Measurements from ENCODE around the gene RERE.
"Not testable (repeated sequence)": the region's sequence is repeated elsewhere in the genome, so short reads cannot be mapped to it uniquely, and the experiment has no call there.

Gene RERE

DNA sequence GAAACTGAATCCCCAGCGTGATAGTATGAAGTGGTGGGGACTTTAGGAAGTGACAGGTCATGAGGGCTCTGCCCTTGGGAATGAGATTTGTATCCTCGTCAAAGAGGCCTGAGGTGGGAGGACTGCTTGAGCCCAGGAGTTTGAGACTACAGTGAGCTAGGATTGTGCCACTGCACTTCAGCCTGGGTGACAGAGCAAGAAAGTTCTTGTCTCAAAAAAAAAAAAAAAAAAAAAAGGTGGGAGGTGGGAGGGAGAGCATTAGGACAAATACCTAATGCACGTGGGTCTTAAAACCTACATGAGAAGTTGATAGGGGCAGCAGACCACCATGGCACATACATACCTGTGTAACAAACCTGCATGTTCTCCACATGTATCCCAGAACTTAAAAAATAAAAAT lies 24.0 kb upstream of the RERE start:
- DNase-seq: no peak

DNA sequence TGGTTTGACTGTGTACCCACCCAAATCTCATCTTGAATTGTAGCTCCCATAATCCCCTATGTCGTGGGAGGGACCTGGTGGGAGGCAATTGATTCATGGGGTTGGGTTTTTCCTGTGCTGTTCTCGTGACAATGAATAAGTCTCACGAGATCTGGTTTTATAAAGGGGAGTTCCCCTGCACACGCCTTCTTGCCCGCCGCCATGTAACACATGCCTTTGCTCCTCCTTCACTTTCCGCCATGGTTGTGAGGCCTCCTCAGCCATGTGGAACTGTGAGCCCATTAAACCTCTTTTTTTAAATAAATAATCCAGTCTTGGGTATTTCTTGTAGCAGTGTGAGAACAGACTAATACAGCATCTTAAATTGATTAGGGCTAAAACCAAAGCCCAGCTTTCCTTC lies 22.6 kb upstream of the RERE start:
- no peak for DNase-seq

DNA sequence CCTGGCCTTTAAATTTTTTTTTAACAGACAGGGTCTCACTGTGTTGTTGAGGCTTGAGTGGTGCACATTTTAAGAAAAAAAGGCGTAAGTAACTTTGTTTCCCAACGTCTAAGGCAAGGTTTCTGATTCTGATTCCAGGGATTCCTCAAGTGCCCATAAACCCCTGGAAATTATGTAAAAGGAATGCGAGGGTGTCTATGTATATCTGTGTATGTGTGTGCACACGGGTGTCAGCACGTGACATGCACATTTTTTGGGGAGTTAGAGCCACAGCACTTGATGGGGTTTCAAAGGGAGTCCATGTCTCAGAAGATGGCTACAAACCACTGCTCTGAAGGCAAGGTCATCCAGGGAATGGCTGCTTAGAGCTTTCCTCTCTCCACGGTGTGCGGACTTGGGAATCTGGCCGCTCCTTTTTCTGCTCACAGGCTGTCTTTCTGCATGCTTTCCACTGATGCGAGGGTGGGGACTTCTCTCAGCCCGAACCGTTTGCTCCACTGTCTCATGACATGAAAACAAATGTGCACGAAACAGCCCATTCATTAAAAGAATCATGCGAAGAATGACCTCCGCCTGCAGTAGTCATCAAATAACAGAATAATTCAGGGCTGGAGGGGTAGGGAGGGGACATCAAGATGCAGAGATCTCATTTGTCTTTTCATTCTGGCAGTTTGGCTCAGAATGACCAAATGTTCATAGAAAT lies 18.7 kb upstream of the RERE start:
- peak; percentile 39 for DNase-seq

DNA sequence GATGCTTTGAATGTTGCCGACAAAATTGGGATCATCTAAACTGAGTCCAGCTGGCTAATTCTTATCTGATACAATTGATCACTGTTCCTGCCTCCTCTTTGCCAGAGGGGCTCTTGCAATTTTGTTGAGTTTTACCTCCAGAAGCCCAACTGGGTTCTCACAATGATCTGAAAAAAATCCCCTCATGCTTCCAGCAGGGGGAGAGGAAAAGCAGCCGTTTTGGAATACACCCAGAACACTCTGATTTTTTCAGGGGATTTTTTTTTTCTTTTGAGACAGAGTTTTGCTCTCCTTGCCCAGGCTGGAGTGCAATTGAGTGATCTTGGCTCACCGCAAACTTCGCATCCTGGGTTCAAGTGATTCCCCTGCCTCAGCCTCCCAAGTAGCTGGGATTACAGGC lies 13.9 kb upstream of the RERE start:
- DNase-seq: no peak

DNA sequence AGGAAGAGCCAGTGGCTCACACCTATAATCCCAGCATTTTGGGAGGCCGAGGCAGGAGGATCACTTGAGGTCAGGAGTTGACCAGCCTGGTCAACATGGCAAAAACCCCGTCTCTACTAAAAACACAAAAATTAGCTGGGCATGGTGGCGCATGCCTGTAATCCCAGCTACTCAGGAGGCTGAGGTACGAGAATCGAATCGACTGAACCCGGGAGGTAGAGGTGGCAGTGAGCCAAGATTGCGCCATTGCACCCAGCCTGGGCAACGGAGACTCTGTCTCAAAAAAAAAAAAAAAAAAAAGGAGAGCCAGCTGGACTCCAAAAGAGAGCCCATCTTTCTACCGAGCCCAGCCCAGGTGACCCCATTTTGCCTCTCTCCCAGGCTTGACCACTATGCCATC lies 13.3 kb upstream of the RERE start:
- DNase-seq: not testable (repeated sequence)

DNA sequence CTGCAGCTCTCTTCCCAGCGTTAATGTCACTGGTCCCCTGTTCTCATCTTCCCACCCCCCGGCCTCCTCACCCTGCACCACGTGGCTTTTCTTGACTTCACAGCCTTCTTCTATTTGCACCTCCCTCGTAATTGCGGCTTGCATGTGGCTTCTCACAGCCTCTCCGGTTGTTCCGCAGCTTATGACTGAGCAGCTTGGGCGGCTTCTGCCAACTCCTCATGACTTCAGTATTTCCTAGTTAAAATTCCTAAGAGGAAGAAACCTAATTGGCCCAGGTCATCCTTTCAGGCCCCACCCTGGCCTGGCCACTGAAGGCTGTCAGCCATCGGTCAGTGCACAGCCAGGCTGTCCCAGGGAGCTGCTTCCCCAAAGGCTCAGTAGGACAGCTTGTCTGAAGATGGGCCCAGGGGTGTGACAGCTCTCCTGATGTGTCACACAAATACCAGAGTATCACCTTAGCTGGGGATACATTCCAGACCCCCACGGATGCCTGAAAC lies 8.6 kb upstream of the RERE start:
- DNase-seq: no peak

DNA sequence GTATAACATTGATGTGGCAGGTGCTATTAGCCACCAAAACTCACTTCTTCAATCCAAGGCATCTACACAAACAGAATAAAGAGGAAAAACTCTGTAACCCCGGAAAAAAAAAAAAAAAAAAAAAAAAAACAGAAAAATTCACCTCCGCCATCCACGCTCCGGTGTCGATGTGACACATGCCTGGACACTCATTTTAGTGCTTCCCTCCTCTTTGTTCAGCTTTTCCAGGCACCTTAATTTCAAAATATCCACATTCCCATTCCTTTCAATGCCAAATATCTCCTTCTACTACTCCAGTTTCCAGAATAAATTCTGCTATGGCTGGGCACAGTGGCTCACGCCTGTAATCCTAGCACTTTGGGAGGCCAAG lies 5.8 kb upstream of the RERE start:
- no peak for DNase-seq

DNA sequence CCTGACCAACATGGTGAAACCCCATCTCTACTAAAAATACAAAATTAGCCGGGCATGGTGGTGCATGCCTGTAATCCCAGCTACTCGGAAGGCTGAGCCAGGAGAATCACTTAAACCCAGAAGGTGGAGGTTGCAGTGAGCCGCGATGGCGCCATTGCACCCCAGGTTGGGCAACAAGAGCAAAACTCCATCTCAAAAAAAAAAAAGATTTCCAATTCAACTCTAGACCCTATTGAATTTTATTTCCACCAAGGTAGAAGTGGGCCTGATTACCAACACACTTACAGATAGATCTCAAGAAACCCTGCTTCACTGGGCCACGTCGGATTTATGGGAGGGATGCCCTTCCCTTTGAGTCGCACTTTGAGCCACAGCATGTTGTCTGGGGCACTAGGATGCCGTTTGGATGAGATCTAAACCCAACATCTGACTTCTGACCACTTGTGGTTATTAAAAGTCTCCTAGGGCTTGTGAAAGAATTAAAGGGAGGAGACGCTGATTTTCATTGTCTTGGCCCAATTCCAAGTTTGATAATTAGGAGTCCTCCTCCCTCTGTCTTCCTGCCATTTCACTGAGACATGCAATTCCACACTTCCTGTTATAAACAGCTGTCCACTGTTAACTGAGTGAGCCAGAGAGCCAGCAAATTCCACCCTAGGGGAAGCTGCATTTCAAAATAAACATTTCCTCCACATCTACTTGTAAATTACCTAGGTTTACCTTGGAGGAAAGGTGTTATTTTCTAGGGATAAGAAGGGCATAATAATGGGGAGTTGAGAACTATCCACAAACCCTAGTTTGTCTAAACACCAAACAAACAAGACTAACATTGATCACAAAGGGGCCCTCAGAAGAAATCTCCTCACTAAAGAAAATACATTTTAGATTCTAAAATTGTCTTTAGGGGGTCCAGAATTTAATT lies 5.2 kb upstream of the RERE start:
- DNase-seq: peak; percentile 83

DNA sequence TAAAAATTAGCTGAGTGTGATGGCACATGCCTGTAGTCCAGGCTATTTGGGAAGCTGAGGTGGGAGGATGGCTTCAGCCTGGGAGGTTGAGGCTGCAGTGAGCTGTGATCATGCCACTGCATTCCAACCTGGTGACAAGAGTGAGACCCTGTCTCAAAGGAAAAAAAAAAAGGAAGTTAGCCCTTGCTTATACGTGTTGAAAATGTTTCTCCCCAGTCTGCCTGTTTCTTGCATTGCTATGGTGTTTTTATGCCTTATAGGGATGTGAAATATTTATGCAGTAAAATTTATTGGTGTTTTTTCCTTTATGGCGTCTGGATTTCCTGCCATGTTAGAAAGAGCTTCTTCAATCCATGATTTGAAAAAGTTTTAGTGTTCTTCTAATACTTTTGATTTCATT lies 3.6 kb upstream of the RERE start:
- no peak for DNase-seq

DNA sequence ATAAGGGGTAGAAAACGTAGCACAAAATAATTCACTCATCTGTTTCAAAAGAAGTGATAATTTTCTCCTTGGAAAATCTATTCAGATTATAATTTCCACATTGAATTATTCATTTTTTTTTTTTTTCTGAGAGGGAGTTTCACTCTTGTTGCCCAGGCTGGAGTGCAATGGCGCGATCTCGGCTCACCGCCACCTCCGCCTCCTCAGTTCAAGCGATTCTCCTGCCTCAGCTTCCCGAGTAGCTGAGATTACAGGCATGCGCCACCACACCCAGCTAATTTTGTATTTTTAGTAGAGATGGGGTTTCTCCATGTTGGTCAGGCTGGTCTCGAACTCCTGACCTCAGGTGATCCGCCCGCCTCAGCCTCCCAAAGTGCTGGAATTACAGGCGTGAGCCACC lies 1.3 kb upstream of the RERE start:
- not testable (repeated sequence) for DNase-seq

DNA sequence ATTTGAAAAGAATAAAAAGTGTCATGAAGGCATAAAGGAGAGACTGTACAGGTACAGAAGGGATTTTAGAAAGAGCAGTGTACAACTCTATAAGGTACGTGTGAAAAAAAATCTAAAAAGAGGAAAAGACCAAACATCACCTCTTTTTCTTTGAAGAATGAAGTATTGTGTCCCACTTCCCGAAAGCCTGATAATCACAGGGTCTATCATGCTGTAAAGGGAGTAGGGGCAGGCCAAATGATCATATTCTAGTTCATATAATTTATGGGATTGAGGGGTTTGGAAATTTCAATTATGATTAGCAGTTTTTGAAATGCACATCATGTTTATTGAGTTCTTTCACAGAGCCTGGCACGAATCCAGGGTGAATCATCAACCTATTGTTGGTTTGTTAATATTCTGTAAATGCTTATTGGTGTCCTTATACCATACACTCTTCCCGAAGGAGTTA lies 910 bp upstream of the RERE start:
- DNase-seq: peak; percentile 62

DNA sequence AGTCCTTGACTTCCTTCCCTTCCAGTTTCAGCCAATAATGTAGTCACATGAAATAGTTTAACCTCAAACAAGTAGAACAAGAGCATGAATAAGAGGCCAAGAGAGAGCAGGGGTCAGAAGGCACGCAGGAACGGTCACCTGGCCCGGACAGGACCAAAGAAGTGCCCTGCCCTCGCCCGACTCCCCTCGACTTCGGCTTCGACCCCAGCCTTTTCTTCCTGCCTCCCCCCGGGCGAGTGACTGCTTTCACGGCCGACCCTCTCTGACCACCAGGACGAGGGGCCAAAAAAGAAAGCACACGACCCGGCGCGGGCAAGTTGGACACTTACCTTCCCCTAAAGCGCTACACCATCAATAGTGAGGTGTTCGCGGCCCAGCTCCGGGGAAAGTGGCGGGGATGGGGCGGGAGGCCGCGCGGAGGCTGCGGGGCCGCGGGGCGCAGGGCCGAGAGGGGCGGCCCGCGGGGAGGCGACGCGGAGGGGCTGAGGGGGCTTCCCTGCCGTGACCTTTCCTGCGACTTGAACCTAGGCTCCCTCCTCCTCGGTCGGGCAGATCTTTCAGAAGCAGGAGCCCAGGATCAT lies 519 bp downstream of the RERE start:
- DNase-seq: no peak

DNA sequence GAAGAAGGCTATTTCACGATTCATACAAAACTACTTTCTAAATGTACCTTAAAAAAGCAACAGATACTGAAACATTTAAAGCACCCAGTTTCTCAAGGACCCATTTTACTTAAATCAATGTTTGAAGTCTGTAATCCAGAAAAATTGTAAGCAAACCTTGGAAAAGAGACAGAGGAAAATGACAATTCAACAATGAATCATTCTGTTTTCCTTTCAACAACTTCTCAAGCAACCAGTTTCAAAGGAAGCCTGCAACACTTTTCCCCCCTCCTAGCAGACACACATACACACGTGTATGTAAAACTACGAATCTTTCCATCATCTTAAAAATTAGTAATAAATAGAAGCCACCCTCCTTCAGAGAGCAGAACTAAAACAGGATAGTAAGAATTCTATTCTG lies 1.2 kb downstream of the RERE start:
- DNase-seq: no peak

DNA sequence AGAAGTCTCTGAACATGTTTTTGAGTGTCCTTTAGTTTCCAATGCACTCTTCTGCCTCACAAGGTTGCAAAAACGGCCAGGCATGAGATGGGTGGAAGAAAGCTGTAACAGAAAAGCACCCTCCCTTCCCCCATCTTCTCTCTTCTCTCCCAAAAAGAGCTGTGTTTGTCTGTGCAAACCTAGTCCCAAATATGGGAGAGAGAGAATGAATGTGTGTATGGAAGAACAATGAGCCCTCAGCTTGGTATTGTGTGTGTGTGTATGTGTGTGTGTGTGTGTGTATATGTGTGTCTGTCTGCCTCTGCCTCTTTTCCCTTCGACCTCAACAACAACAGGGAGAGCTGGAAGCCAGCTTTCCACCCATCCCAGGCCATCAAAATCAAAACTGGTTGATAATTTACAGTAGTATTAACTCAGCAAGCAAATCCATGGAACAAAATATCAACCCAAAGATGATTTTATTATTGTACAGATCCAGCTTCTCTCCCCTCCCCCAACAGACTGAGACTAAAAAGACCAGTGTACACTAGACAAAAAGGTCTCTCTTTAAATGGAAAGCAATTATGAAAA lies 1.8 kb downstream of the RERE start:
- peak; percentile 73 for DNase-seq

DNA sequence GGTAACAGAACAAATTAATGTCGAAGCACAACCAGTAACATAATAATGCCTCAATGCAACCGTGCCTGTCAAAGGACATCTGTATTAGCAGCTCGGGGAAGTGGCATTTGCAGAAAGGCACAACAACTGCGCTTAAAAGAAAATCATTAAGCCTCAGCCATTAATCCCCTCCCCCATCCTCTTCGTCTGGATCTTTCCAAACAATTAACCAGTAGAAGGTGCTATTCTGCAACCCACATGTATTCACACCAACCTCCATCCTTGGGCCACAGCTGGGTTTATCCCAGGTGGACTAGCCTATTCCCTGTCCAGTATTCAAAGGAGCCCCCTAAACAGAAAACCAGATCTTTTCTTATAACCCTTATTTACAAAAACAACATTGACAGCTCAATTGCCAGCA lies 2.6 kb downstream of the RERE start:
- peak; percentile 26 for DNase-seq

DNA sequence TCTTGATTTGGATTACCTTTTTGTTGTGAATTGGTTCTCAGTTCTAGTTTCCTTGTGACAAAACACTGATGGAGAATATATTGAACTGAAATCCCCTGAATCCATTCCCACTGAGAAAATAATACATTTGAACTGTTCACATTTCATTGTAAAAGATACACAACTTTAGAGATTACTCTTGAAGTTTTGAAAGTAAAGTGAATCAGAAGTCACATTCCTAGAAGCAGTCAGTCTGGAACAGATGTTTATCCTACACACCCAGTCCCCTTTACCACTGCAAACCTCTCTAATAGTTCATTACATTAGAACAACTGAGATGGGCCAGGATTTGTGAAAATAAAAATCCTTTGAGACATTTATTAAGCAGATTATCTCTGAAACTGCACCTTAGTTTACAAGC lies 3.4 kb downstream of the RERE start:
- DNase-seq: no peak

DNA sequence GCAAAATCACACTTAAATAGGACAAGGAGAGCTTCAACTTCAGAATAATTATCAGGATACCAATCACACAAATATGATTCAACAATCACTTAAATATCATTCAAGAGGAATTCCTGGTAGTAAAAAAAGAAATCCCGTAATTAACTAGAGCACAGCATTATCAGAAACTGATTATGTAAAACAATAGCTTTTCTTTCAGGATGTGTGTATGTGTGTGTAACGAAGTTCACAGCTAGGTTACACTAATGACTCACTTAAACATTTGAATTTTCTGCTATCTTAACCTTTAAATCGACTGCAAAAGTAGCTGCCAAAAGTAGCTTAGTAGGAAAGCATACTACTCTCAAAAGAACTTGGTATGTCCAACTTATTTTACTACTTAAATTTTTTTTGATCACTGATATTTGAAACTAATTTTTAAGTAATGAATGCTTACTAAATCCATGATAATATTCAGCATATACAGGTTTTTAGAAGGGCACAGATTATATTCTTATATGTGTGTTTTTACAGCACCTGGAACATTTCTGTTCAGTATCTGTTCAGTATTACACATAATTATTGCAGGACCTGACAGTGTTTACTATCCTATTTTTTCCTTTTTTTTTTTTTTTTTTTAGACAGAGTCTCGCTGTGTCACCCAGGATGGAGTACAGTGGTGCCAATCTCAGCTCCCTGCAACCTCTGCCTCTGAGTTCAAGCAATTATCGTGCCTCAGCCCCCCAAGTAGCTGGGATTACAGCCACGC lies 4.2 kb downstream of the RERE start:
- no peak for DNase-seq

DNA sequence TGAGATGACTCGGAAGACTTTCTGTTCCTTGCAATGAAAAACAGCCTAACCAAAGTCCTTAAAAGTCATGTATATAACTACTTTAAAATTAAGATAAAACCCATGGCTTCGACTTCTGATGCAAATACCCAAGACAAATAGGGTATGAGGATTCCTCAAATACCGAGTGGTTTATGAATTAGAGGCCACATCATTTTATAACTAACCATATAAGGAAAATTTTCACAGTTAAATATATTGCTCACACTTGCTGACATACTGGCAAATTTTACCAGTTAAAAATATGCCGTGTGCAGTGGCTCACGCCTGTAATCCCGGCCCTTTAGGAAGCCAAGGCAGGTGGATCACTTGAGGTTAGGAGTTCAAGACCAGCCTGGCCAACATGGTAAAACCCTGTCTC lies 5.4 kb downstream of the RERE start:
- DNase-seq: no peak

DNA sequence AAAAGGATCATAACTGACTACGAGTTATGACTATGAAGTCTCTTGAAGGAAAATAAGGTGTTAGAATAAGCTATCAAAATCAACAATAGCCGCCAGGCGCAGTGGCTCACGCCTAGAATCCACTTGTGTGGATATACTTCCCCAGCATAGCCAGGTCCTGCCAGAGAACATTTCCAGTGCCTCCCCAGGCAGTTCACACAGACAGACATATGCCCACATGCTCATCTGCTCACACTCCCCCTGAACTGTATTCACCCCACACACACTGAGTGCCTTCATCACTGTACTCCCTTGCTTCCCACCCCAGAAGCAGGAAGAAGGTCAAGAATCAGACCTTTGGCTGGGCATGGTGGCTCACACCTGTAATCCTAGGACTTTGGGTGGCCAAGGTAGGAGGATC lies 6.5 kb downstream of the RERE start:
- no peak for DNase-seq

DNA sequence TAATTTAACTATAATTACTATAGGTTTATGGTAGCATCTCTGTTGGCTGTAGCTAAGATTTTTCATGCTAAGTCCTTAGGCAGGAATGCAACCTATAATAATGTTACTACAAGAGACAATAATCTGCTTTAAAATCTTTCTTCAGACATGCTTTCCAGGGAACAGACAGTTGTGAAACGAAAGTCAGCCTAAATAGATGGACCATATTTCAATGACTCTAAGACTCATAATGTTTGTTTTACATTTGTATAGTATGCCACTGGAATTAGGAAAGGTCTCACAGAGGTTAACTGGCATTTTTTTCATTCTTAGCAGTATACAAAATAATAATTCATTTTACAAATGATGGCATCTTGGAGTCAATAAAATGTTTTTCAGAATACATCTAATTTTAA lies 8.1 kb downstream of the RERE start:
- DNase-seq: peak; percentile 9

DNA sequence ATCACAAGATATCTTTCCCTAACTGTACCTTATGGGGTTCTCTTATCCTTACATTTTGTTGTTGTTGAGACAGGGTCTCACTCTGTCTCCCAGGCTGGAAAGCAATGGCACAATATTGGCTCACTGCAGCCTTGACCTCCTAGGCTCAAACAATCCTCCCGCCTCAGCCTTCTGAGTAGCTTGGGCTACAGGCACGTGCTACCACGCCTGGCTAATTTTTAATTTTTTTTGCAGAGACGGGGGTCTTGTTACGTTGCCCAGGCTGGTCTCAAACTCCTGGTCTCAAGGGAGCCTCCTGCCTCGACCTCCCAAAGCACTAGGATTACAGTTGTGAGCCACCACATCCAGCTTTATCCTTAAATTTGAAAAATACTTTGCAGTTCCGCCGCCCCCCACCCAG lies 10.4 kb downstream of the RERE start:
- DNase-seq: no peak

DNA sequence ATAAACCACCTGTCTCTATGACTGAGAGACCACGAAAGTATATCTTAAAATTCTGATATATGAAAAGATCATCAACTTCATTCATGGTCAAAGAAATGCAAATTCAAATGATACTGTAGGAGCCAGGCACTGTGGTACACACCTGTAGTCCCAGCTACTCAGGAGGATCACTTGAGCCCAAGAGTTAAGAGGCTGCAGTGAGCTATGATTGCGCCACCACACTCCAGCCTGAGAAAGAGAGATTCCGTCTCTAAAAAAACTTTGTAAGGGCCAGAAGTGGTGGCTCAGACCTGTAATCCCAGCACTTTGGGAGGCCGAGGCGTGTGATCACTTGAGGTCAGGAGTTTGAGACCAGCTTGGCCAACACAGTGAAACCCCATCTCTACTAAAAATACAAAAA lies 17.0 kb downstream of the RERE start:
- no peak for DNase-seq

DNA sequence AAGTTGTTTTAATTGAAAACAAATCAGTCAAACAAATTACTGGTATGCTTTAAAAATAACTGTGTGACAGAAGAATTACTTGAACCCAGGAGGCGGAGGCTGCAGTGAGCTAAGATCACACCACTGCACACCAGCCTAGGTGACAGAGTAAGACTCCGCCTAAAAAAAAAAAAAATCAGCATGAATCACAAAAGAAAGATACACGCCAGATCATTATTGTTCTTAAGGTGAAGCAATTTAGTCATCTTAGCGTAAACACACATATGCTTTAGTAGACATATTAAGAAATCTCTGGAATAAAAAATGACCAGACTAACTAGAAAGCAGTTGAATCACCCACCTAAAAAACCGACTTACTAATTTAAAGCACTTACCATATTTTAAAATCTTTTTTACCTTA lies 20.2 kb downstream of the RERE start:
- DNase-seq: no peak
